NCI-H2081 (cell line): ENCODE results near the gene TMEM138.

Experiments used
- DNase-seq, 2 experiments: peaks; one replicate each; lab custom pipeline; 2025; lab: John Stamatoyannopoulos, UW

Gene TMEM138

GRCh38 chr11:61406067-61406466 is 43.9 kb downstream of the TMEM138 start:
- no peak for DNase-seq

- no peak for DNase-seq
Observed at GRCh38 chr11:61406991-61407728, 45.0 kb downstream of the TMEM138 start.

GRCh38 chr11:61411589-61411988 is 49.4 kb downstream of the TMEM138 start:
- DNase-seq, result no peak

GRCh38 chr11:61413496-61413895 is 51.3 kb downstream of the TMEM138 start:
- no peak for DNase-seq

GRCh38 chr11:61414547-61414946 is 52.4 kb downstream of the TMEM138 start:
- no peak for DNase-seq

- DNase-seq, result no peak
Observed at GRCh38 chr11:61415381-61415780, 53.2 kb downstream of the TMEM138 start.

- DNase-seq, result no peak
Observed at GRCh38 chr11:61416941-61417340, 54.8 kb downstream of the TMEM138 start.

- DNase-seq, result no peak
Observed at GRCh38 chr11:61417670-61418069, 55.5 kb downstream of the TMEM138 start.

GRCh38 chr11:61418136-61418535 is 56.0 kb downstream of the TMEM138 start:
- no peak for DNase-seq
